Adrenal gland (tissue), 5 donors: ENCODE data around the gene MDGA2.

Experiments
- CTCF ChIP-seq, 6 experiments: fragments of 450-650 bp in 4 of 6; fragments of 200-600 bp in 2 of 6; sonication (generic) in 1 of 6; IDR thresholded peaks; 1 replicate in 5 of 6; 2 replicates in 1 of 6; pipeline versions ENCODE4 v1.5.1 to v1.8.0; 2016 to 2021; ENCODE audit warnings: antibody characterized with exemption in 6 of 6, mild to moderate bottlenecking in 2 of 6, moderate library complexity in 1 of 6
- POLR2A ChIP-seq, 2 donors: fragments of 450-650 bp; IDR thresholded peaks; one replicate each; pipeline ENCODE4 v1.6.1; 2017; ENCODE audit warnings: antibody characterized with exemption in 2 of 2, mild to moderate bottlenecking in 2 of 2, moderate library complexity in 1 of 2
- donor health status: DM: no; HTN: no; CAD: no.

- TF ChIP-seq POLR2A (IDR thresholded peaks at IDR 0.05) (no peak), CTCF (IDR thresholded peaks at IDR 0.05) (no peak)
Observed at GRCh38 chr14:47264842-47265241, 410.6 kb downstream of the MDGA2 start.
